HG03565 (cell line): ENCODE measurements around the gene ITGA2.

Source experiments
- ATAC-seq: cut with Tn5 transposase; IDR thresholded peaks from one replicate; pipeline ENCODE4 v1.9.1; 2021; ENCODE audit warnings: mild to moderate bottlenecking, moderate library complexity; ENCODE audit not compliant: unreplicated experiment

Gene ITGA2

GRCh38 chr5:53017383-53017782 is 28.2 kb downstream of the ITGA2 start:
- no peak for ATAC-seq

GRCh38 chr5:53017794-53018391 is 28.7 kb downstream of the ITGA2 start:
- ATAC-seq, result no peak

DNA sequence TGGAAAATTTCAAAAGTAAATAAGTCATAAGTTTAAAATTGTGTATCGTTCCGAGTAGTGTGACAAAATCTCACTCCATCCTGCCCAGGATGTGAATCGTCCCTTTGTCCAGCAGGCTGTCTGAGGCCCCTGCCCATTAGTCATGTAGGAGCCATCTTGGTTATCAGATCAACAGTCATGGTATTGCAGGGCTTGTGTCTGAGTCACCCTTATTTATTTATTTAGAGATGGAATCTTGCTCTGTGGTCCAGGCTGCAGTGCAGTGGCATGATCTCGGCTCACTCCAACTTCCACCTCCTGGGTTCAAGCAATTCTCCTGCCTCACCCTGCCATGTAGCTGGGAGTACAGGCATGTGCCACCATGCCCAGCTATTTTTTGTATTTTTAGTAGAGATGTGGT is 30.2 kb downstream of the ITGA2 start:
- ATAC-seq, result no peak

- no peak for ATAC-seq
Measured at GRCh38 chr5:53022930-53023511, 33.9 kb downstream of the ITGA2 start.

DNA sequence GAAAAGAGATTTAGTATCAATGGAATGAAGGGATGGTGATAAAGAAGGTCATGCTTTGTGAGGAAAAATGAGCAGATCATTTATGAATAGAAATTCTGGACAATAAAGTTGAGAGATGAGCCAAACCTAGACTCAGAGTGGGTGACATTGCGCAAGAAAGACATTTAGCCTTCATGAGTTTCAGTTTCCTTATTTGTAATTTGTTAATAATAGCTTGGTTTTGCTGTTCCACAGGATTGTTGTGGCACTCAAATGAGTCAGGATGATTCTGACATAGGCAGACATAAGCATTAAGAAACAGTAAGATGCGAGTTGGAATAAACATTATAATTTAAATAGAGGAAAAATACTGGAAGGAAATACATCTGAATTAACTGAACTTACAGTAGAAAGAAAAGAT is 34.8 kb downstream of the ITGA2 start:
- ATAC-seq, result peak; percentile 98

DNA sequence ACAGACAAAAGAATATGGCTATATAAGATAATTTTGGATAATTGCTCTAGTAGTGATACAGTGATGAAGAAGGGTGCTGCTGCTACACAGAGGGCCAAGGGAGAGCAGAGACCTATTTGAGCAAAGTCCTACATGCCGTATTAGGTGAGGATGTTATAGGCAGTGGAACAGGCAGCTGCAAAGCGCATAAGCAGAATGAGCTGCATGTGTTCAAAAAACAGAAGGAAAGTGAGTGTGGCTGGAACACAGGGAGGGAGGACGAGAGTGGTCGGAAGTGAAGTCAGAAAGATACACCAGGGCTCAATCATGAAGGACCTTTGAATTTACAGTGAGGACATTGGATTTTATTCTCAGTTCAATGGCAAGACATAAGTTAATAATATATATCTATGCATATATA is 35.4 kb downstream of the ITGA2 start:
- no peak for ATAC-seq

- ATAC-seq, result no peak
Measured at GRCh38 chr5:53025487-53025886, 36.3 kb downstream of the ITGA2 start.

DNA sequence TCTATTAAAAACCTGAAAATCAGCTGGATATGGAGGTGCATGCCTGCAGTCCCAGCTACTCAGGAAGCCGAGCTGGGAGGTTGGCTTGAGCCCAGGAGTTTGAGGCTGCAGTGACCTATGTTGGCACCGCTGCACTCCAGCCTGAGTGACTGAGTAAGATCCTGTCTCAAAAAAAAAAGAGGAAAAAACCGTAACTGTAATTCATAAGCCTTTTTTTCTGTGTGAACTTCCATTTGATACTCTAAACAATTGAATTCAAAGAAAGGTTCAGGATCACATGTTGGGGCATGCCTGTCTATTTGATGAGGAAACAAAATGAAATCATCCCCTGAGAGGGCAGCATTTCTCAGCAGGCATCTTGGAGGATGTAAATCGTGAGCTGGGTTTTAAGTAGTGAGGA is 38.8 kb downstream of the ITGA2 start:
- no peak for ATAC-seq

- ATAC-seq, result no peak
Measured at GRCh38 chr5:53029608-53030007, 40.5 kb downstream of the ITGA2 start.

DNA sequence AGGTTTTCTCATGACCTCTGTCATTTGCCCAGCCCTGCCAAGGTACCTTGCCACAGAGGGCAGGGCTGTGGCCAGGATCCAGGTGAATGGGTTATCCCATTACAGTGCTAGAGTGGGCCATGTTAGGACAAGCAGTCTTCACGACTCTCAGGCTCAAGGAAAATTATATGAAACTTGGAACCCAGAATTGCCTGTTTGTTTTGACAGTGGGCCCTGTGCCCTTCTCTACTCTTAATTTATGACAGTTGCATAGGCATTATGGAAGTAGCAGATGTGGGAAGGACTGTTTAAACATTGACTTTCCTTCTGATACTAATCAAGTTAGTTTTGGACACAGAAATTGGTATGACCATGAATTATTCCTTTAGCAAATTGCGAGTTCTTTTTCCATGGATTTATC is 41.7 kb downstream of the ITGA2 start:
- ATAC-seq, result no peak

- no peak for ATAC-seq
Measured at GRCh38 chr5:53031695-53032096, 42.5 kb downstream of the ITGA2 start.

DNA sequence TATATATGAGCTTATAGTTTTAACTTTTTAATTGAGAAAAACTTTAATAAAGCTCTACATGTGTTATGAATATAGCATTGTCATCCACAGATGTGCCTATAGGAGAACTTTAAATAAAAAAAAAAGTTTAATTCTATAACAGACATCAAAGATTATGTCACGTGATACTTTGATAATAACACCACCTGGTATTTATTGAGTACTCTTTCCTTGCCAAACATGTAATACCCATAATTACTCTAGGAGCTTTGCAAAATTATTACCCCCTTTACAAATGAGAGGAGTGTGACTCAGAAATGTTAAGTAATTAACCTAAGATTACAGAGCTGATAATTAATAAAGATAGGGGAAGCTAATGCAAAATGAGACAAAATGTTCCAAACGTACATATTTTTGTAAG is 43.0 kb downstream of the ITGA2 start:
- ATAC-seq, result no peak

DNA sequence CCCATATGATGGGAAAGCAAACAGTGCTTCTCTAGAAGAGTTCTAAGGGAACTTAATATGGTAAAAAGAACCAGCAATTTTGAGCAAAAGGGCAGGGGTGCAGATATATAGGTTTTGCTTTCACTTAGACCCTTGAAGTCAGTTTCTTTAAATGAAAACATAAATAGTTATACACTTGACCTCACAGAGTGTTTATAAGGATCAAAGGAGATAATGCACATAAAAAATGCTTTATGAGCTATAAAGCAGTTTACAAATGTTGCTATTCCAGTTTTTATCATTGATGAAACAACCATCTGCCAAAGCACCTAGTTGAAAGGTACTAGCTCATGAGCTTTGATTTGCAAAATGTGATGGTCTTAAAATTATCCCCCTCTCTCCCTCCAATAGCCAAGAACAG is 45.7 kb downstream of the ITGA2 start:
- ATAC-seq, result no peak

- ATAC-seq, result no peak
Measured at GRCh38 chr5:53035868-53036381, 46.8 kb downstream of the ITGA2 start.

DNA sequence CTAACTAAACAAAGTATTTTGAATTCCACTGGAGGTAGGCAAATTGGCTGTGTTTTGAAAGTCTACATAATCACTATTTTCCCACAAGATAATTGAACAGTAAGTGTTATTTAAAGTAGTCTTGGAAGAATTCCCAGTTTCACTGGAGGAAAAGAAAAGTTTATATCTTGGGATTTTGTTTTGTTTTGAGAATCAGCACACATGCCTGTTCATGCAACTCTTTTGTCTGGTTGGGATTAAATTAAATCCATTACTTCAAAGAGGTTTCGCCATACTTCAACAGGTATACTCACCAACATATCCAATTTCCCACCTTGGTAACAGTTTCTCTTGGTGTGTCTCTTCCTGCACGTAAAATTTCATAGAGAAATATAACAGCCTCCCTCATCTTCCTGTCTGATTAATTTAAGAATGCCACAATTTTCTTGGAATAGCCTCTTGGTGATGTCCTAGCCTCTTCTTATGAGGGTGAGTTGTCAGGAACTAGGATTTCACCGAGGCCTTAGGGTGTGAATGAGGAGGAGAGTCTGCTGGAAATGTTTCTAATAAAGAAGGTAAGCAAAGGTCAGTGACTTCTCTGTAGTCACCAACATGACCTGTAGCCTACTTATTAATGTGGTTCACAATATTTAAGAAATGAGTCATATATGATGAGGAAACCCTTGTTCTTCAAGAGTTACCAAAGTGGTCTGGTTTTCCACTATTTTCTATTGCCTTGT is 48.1 kb downstream of the ITGA2 start:
- ATAC-seq, result no peak

- ATAC-seq, result no peak
Measured at GRCh38 chr5:53038196-53038847, 49.2 kb downstream of the ITGA2 start.

DNA sequence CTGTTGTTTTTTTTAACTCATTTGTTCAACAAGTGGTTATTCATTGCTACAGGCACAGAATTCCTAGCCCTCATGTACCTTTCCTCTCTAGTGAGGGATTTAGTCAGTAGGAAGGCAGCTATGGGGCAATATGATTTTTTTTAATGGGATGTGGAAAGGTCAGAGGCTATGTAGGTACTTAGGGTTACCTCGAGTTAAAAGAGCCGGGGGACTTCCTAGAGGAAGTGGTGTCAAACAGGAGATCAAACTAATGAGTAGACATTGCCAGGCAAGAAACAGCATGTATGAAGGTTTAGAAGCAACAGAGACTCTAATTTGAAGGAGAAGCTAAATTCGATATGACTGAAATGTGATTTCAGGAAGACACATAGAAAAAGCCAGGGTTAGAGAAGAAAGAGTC is 50.7 kb downstream of the ITGA2 start:
- no peak for ATAC-seq

DNA sequence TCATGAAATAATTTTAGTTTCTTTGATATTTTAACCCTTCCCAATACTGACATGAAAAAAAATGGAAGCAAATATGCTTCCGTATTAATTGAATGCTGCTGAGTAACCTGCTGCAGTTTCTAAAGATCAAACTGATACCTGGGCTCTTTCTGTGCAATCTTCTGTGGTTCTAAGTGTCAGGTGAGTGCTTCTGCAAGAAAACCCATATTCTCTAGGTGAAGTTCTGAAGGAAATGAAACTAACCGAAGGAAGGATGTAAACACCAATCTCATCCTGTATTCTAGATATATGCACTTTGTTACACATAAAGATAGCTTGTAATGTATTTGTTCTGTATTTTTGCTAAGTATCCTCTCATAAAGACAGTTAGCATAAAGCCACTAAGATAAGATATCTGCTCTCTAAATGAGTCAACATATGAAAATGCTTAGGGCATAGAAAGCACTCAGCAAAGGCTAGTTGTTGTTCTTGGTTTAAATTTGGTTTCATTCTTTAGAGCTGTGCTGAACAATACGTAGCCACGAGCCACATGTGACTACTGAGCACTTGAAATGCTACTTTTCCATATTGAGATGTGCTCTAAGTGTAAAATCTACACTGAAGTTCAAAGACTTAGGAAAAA is 52.0 kb downstream of the ITGA2 start:
- ATAC-seq, result peak; percentile 99

DNA sequence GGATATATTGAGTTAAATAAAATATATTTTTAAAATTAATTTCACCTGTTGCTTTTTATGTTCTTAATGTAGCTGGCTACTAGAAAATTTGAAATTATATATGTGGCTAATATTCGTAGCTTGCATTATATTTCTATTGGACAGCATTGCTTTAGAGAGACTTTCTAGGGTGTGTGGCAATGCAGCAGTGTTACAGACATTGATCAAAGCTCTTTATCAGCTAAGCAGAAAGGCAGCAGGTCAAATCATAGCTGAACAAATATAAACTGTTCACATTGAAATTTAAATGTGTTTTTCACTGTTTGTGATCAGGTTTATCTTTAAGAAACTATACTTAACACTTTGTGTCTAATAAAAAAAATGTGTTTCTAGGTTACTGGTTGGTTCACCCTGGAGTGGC is 52.6 kb downstream of the ITGA2 start:
- no peak for ATAC-seq

DNA sequence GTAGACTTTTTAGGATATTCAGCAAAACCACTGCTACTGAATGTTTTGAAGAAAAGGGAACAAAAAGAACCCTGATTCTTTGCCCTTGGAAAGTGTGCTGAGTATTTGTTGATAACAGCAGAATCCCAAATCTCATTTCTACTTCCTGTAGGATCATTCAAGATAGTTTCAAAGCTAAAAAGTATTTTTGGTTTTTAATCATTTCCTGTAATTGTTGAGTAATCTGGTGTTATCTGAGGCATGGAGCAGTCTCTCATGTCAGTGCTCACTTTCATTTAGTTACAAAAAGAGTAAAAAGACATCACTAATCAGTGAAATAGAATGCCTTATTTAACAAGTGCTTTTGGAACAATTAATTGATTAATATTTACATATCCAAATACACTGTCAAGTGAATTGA is 56.1 kb downstream of the ITGA2 start:
- no peak for ATAC-seq

- no peak for ATAC-seq
Measured at GRCh38 chr5:53048248-53048647, 59.1 kb downstream of the ITGA2 start.
